GM03348 (cell line): Measurements from ENCODE around the gene OGDHL.
"Not testable (repeated sequence)": the region's sequence is repeated elsewhere in the genome, so short reads cannot be mapped to it uniquely, and the experiment has no call there.

ENCODE experiments used
- DNase-seq: peaks from one replicate; pipeline ENCODE4 v3.0.0; 2012; ENCODE audit warnings: low spot score

Gene OGDHL

GRCh38 chr10:49738616-49739360 lies 23.3 kb downstream of the OGDHL start:
- DNase-seq: no peak

GRCh38 chr10:49737474-49738201 lies 24.5 kb downstream of the OGDHL start:
- DNase-seq: no peak

- DNase-seq: no peak
Measured at GRCh38 chr10:49736564-49737113, 25.5 kb downstream of the OGDHL start.

- no peak for DNase-seq
Measured at GRCh38 chr10:49735848-49736563, 26.1 kb downstream of the OGDHL start.

- DNase-seq: no peak
Measured at GRCh38 chr10:49735161-49735560, 27.0 kb downstream of the OGDHL start.

- DNase-seq: no peak
Measured at GRCh38 chr10:49734676-49735075, 27.4 kb downstream of the OGDHL start.

- no peak for DNase-seq
Measured at GRCh38 chr10:49733866-49734265, 28.3 kb downstream of the OGDHL start.

GRCh38 chr10:49726593-49726992 lies 35.5 kb downstream of the OGDHL start:
- DNase-seq: no peak

- DNase-seq: not testable (repeated sequence)
Measured at GRCh38 chr10:49715157-49715556, 47.0 kb downstream of the OGDHL start.

- DNase-seq: no peak
Measured at GRCh38 chr10:49713266-49713665, 48.9 kb downstream of the OGDHL start.

GRCh38 chr10:49711481-49711880 lies 50.6 kb downstream of the OGDHL start:
- no peak for DNase-seq

- DNase-seq: no peak
Measured at GRCh38 chr10:49710966-49711365, 51.2 kb downstream of the OGDHL start.

- DNase-seq: no peak
Measured at GRCh38 chr10:49709934-49710333, 52.2 kb downstream of the OGDHL start.

- DNase-seq: no peak
Measured at GRCh38 chr10:49707585-49707984, 54.5 kb downstream of the OGDHL start.

GRCh38 chr10:49700997-49701396 lies 61.1 kb downstream of the OGDHL start:
- no peak for DNase-seq

GRCh38 chr10:49700211-49700610 lies 61.9 kb downstream of the OGDHL start:
- DNase-seq: no peak

- DNase-seq: no peak
Measured at GRCh38 chr10:49698679-49699078, 63.4 kb downstream of the OGDHL start.

GRCh38 chr10:49696311-49696710 lies 65.8 kb downstream of the OGDHL start:
- no peak for DNase-seq

- DNase-seq: no peak
Measured at GRCh38 chr10:49694466-49694865, 67.7 kb downstream of the OGDHL start.

GRCh38 chr10:49691588-49691987 lies 70.5 kb downstream of the OGDHL start:
- no peak for DNase-seq

- DNase-seq: no peak
Measured at GRCh38 chr10:49690698-49691356, 71.3 kb downstream of the OGDHL start.

GRCh38 chr10:49689882-49690510 lies 72.1 kb downstream of the OGDHL start:
- no peak for DNase-seq
